NCI-H446 treated with DMSO at 0.1 percent for 48 hours (cell line): Measurements from ENCODE around the gene NBPF1.
"Not testable (repeated sequence)": the region's sequence is repeated elsewhere in the genome, so short reads cannot be mapped to it uniquely, and the experiment has no call there.

Source experiments
- DNase-seq: peaks from one replicate; lab custom pipeline; 2025; lab: John Stamatoyannopoulos, UW

The NBPF1 gene

GRCh38 chr1:16605532-16606505 lies 7.5 kb downstream of the NBPF1 start:
- no peak for DNase-seq

GRCh38 chr1:16605213-16605525 lies 8.2 kb downstream of the NBPF1 start:
- no peak for DNase-seq

GRCh38 chr1:16604514-16605212 lies 8.7 kb downstream of the NBPF1 start:
- not testable (repeated sequence) for DNase-seq

DNA sequence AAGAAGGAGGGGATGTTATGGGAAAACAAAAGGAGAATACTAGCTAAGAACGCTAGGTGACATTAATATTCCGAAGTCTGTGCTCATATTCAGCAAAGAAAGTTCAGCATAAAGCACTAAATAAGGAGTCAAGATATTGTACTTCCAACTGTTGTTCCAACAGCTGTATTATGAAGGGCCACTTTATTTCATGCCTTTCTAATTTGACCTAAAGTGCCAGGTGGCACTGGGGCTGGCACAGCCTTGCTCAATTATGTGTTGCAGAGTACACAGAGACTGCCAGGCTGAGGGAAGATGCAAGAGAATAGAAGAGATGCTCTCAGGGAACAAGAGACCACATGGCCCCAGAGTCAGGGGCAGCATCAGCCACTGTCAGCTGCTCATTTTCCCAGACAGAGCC lies 9.7 kb downstream of the NBPF1 start:
- DNase-seq: not testable (repeated sequence)

- DNase-seq: not testable (repeated sequence)
Observed at GRCh38 chr1:16602336-16603011, 10.9 kb downstream of the NBPF1 start.

GRCh38 chr1:16600855-16601786 lies 12.2 kb downstream of the NBPF1 start:
- not testable (repeated sequence) for DNase-seq

DNA sequence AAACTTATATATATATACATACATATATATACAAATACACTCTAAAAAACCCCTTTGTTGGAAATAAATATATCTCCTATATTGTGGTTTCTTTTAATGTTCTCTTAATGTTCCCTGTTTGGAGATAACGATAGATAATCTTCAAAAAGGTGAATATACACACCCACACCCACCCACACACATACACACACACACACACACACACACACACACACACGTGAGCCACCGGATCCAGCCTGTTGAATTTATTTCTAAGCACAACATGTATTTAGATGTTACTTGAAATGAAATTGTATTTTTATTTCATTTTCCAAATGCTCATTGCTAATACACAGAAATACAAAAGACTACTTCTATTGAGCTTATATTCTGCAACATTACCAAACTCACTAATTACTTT lies 14.0 kb downstream of the NBPF1 start:
- DNase-seq: not testable (repeated sequence)

GRCh38 chr1:16595216-16595615 lies 18.1 kb downstream of the NBPF1 start:
- not testable (repeated sequence) for DNase-seq

DNA sequence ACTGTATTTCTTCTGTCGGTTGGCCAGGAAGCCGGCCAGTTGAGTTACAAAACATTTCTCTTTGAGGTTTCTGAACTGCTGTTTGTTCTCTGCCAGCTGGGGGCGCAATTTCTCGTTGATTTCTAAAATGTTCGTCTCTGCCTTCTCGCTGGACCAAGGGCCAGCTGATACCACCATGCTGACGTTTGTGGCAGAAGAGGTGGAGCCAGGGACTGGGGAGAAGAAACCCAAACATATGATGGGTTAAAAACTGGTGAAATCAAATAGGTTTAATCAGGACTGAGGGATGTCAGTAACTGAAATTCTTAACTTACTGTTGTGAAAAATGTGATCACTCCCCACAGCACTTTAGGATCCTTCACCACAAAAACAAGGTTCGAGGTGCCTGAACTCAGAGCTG lies 21.5 kb downstream of the NBPF1 start:
- not testable (repeated sequence) for DNase-seq

DNA sequence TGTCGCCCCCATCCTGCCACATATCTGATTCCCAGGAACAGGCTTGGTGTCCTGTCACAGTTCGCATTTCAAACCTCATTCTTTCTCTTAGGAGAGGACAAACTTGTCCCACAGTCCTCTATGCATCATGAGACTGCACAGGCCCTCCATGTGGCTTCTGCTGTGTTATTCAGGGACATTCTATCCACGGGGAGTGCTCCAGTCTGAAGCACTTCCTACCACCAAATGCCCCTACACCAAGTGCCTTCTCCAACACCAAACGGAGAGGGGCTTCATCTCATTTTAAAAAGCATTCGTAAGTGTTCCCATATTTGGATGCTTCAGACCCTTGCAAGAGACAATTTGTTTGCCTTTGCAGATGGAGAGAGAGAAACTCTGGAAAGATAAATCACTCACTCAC lies 25.3 kb downstream of the NBPF1 start:
- DNase-seq: not testable (repeated sequence)

- not testable (repeated sequence) for DNase-seq
Observed at GRCh38 chr1:16587639-16588038, 25.7 kb downstream of the NBPF1 start.

DNA sequence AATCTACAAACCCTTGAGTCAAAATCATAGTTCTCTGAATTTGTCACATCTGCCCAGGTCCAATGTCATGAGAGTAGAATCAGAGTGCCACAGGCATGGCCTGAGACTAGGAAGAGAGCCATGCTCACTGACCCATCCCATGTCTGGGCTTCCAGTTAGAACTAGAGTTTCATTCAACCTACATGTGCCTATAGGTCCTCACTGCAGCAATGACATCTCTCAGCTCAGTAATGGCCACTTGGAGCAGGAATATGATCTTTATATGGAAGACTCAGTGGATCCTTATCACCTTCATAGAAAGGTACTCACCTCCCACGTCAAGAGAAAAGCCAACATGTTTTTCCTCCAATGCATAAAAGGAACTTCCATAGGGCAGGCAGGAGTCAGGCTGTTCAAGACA lies 48.0 kb downstream of the NBPF1 start:
- DNase-seq: not testable (repeated sequence)

DNA sequence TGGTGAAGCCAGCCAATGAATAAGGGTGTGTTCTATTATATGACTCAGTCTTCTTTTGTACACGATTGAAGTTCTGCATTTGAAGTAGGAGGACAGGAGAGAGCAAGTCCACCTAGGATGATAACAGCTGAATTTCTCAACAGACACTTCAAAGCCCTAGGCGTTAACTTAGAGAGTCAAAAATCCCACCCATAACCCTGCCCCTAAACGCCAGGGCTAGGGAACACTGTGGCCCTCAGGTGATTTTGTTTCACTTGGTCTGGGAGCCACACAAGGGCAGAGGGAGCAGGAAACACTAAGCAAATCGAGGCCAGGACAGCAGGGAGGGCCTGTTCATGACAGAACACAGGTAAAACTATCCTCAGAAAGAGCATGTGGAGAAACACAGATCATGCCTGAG lies 52.3 kb downstream of the NBPF1 start:
- DNase-seq: not testable (repeated sequence)

- DNase-seq: not testable (repeated sequence)
Observed at GRCh38 chr1:16560498-16560897, 52.9 kb downstream of the NBPF1 start.

GRCh38 chr1:16559688-16560087 lies 53.7 kb downstream of the NBPF1 start:
- not testable (repeated sequence) for DNase-seq

- not testable (repeated sequence) for DNase-seq
Observed at GRCh38 chr1:16557034-16557433, 56.3 kb downstream of the NBPF1 start.

DNA sequence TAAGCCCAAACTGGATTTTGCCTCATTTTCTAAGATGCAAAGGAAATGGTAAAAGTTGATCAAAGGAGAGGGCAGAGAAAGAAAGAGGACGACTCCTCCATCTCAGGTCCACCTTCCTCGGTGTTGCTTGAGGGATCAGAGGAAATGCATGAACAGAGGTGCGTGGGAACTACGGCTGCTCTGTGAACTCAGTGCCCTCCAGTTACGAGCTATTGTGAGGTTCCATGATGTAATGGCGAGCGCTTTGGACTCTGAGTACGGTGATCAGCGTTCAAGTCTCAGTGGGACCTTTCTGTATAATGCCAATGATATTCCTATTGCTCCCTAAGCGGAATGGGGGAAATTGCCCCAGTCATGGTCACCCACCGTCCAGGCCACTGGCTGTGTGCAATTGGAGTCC lies 60.1 kb downstream of the NBPF1 start:
- not testable (repeated sequence) for DNase-seq

GRCh38 chr1:16550212-16550918 lies 63.0 kb downstream of the NBPF1 start:
- DNase-seq: not testable (repeated sequence)

- DNase-seq: not testable (repeated sequence)
Observed at GRCh38 chr1:16549545-16549944, 63.8 kb downstream of the NBPF1 start.

DNA sequence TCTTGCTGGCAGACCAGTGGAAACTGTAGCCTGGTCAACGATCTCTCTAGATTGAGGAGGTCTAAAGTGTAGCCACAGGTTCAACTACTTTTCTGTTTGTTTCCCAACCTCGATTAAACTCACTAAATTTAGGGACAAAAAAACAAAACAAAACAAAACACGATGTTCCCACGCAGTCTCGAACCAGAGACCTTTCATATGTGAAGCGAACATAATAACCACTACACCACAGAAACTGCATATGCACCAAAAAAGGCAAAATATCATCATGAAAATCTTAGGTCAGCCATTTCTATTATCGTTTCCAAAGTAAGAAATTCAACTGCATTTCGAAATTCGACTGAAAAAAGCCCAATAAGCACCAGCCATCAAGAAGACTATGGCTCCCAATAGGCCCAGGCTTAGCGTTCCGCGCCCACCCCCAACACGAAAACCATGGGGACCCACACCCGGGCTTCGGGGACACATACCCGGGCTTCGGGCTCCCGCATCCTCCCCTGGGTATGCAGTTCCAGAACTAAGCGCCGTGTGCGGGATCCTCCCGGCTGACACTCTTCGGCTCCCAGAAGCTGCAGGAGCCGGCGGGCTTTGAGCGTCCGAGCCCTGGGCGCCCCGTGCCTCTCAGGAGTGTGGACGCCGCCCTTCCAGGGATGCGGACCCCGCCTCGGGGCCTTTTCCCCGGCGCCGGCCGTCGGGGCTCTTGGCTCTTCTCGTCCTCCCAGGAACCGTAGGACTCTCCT lies 65.7 kb downstream of the NBPF1 start:
- DNase-seq: not testable (repeated sequence)
